ENCODE data around the gene ADAMTS3. TPM values are rescaled to one million over a fixed set of nuclear protein-coding genes. Genes with fewer than 3 reads are reported as not detected.
"Not testable (repeated sequence)": the region's sequence is repeated elsewhere in the genome, so short reads cannot be mapped to it uniquely, and the experiment has no call there.

Gene ADAMTS3
- total RNA-seq, 1 experiment from 2014 or later: 0.19 TPM

GRCh38 chr4:72553540-72554337 lies 15.3 kb downstream of the ADAMTS3 start:
- no peak for DNase-seq (ENCODE audit: low spot score)

- no peak for DNase-seq (ENCODE audit: low spot score)
These were observed 16.6 kb downstream of the ADAMTS3 start for GRCh38 chr4:72552447-72552846.

GRCh38 chr4:72546456-72546855 lies 22.6 kb downstream of the ADAMTS3 start:
- no peak for DNase-seq (ENCODE audit: low spot score)

- DNase-seq (ENCODE audit: low spot score): not testable (repeated sequence)
These were observed 28.3 kb downstream of the ADAMTS3 start for GRCh38 chr4:72540694-72541093.

DNA sequence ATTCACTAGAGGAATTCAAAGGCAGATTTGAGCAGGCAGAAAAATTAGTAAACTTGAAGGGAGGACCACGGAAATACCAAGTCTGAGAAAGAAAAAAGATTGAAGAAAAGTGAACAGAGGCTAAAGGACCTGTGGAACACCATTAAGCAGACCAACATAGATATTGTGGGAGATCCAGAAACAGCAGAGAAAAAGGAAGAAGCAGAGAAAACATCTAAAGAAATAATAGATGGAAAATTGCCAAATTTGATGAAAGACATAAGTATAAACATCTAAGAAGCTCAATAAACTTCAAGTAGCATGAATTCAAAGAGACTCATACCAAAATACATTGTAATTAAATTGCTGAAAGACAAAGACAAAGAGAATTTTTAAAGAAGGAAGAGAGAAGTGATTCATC lies 31.0 kb downstream of the ADAMTS3 start:
- DNase-seq (ENCODE audit: low spot score): no peak

- no peak for DNase-seq (ENCODE audit: low spot score)
These were observed 32.6 kb downstream of the ADAMTS3 start for GRCh38 chr4:72536443-72536842.

- DNase-seq (ENCODE audit: low spot score): no peak
These were observed 37.2 kb downstream of the ADAMTS3 start for GRCh38 chr4:72531768-72532290.

- no peak for DNase-seq (ENCODE audit: low spot score)
These were observed 37.7 kb downstream of the ADAMTS3 start for GRCh38 chr4:72531322-72531721.

- DNase-seq (ENCODE audit: low spot score): no peak
These were observed 39.7 kb downstream of the ADAMTS3 start for GRCh38 chr4:72529148-72529822.

- no peak for DNase-seq (ENCODE audit: low spot score)
These were observed 41.9 kb downstream of the ADAMTS3 start for GRCh38 chr4:72527038-72527646.

DNA sequence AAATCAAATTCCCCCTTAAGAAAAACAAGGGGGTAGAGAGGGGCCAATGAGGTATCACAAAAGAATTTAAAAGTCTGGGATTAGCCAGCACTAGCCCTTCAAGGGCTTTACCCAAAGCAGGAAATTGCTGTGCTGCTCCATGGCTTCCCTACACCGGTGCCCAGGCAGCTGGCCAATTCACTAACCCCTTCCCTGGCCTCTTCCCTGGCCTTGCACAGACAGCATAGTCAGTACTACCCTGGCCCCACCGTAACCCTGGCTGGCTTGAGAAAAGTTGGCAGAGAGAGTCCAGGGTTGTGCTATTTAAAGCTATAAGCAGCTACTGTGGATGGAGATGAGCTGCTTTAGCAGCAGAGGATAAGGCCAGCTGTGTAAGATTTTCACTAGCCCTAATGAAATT lies 43.1 kb downstream of the ADAMTS3 start:
- no peak for DNase-seq (ENCODE audit: low spot score)

GRCh38 chr4:72522440-72522839 lies 46.6 kb downstream of the ADAMTS3 start:
- no peak for DNase-seq (ENCODE audit: low spot score)

DNA sequence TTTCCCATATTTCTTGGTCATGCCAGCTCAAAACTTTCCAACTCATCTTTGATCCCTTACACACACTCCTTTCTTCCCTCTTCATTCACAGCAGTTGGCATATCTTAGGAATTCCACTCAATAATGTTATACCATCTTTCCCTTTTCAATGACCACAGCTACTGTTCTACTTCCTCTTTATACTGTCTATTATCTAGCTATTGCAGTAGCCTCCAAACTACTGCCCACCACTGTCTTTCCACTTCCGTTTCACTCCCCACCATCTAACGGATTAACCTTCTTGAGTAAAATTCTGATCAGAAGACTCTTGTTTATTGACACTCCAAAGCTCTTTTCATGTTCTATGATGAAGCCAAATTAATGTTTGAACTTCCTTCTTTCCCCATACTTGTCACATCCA lies 55.8 kb downstream of the ADAMTS3 start:
- no peak for DNase-seq (ENCODE audit: low spot score)

DNA sequence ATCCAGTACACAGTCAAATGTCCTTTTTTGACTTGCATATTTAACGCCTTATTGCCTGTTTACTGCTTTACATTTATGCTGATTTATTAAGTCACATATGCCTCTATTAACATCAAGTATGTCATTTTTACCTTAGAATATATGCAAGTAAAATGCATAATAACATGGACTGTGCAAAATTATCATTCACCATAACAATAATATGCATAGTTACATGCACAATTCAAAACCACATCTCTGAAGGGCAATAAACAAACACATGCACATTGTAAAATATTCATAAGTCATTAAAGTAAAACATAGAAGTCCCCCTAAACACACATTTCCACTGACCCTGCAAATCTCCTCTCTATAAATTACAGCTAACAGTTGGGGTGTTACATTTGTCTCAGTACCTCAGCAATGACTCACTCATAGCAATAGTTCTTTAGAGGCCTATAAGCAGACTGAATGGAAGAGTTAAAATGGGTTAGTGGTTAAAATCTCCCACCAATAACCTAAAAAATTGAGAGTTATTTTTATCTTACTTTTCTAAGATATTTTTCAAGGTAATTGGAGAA lies 61.1 kb downstream of the ADAMTS3 start:
- no peak for DNase-seq (ENCODE audit: low spot score)

GRCh38 chr4:72507167-72507566 lies 61.9 kb downstream of the ADAMTS3 start:
- DNase-seq (ENCODE audit: low spot score): no peak

GRCh38 chr4:72505314-72505744 lies 63.7 kb downstream of the ADAMTS3 start:
- DNase-seq (ENCODE audit: low spot score): peak; percentile 1

DNA sequence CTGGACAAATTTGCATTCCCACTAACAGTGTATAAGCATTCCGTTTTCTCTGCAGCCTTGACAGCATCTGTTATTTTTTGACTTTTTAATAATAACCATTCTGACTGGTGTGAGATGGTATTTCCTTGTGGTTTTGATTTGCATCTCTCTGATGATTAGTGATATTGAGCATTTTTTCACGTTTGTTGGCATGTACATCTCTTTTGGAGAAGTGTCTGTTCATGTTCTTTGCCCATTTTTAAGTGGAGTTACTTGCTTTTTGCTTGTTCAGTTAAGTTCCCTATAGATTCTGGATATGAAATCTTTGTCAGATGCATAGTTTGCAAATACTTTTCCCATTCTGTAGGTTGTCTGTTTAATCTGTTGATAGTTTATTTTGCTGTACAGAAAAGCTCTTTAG lies 68.8 kb downstream of the ADAMTS3 start:
- DNase-seq (ENCODE audit: low spot score): no peak

GRCh38 chr4:72496119-72496518 lies 72.9 kb downstream of the ADAMTS3 start:
- peak; percentile 4 for DNase-seq (ENCODE audit: low spot score)

GRCh38 chr4:72494156-72494555 lies 74.9 kb downstream of the ADAMTS3 start:
- no peak for DNase-seq (ENCODE audit: low spot score)

GRCh38 chr4:72489267-72489666 lies 79.8 kb downstream of the ADAMTS3 start:
- no peak for DNase-seq (ENCODE audit: low spot score)

DNA sequence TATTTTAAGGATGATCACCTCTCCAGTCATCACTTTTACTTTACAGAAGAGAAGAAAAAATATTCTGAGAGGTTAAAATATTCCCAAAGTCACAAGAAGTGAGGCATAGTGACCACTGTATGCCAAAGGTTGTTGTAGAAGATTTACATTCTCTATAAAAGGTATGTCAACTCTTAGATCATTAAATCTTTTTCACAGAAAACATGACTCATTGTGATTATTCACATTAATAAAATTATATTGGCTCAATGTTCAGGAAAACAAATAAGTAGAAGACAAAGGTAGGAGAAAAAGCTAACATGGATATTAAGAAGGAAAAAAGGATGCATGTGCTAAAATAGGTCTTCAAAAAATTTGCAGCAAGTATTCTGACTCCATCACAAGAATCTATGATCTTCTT lies 82.0 kb downstream of the ADAMTS3 start:
- DNase-seq (ENCODE audit: low spot score): no peak

- DNase-seq (ENCODE audit: low spot score): no peak
These were observed 84.0 kb downstream of the ADAMTS3 start for GRCh38 chr4:72484981-72485380.
